HT-29 (cell line): ENCODE data around the gene AFAP1. TPM values are rescaled to one million over a fixed set of nuclear protein-coding genes. Genes with fewer than 3 reads are reported as not detected.

Source experiments
- DNase-seq: peaks from one replicate; pipeline ENCODE4 v3.0.0-alpha.2; 2015; ENCODE audit warnings: low spot score
- total RNA-seq: library from RNA; depleted of rRNA; stranded (reverse); fragments of >200 nt; shearing (Covaris generic); gene quantifications from 2 replicates; pipeline ENCODE4 v1.2.3, GENCODE V29; 2014

The AFAP1 gene
- total RNA-seq, 1 experiment from 2014 or later = 2.9 TPM

DNA sequence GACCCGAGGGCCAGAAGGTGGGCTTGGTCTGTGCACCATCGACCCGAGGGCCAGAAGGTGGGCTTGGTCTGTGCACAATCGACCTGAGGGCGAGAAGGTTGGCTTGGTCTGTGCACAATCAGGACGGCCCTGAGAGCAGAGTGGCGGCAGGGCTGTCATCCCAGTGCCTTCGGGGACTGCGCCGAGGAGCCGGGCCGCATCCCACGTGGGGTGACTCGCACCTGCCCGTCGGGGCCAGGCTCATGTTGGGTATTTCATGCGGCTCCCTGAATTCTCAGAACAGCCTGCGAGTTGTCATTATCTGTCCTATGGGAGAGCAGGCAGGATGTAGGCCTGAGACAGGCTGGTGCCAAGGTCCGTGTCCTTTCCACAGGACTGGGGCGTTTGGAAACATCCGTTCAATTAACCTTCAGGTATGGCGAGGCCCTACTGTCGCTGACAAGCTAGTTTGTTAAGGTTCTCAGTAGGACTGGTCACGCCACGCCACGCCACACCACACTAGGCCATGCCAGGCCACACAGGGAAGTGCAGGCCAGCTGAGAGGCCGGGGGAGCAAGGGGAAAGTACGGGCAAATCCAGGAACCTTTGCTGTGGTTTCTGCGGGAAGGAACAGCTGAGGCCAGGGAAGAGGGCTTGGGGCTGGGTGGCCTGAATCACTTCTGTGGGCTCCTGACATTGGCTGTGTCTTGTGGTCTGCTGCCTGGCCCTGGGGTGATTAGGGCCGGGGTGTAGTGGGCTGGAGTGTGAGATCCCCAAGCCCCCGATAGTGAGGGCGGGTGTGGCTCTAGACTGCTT is 182.9 kb downstream of the AFAP1 start:
- DNase-seq = no peak

DNA sequence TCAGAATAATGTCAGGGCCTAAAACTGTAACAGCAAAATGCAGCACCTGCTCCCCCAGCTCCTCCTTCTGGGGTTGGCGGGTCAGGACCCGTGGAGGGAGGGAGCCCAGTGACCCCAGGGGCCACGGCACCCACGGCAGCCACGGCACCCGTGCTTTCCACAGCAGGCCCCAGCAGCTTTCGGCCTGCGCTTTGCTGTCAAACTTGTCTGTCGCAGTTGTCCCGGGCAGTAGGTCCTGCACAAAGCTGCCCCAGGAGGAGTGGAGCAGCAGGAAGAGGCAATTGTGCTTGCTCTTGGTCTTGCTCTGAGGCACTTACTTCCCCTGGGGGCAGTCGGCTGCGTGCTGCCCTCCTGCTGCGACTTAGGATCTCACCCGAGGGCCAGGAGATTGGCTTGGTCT is 183.6 kb downstream of the AFAP1 start:
- DNase-seq = no peak

DNA sequence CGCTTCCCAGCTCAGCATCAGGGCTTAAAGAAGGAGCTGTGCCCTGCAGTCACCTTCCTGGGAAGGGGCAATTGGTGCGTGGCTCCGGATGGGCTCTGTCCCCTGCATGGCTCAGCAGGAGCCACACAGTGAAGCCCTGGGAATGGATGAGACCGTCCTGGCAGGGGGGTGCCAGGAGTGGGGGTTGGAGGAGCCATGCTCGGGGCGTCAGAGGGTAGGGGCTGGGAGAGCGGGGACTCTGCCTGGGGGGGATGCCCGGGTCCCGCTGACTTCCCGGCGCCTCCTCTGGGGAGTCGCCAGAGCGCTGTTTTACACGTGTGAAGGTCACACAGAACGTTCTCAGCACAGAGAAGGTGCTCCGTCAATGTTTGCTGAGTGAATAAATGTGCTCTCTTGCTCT is 184.1 kb downstream of the AFAP1 start:
- DNase-seq = no peak

DNA sequence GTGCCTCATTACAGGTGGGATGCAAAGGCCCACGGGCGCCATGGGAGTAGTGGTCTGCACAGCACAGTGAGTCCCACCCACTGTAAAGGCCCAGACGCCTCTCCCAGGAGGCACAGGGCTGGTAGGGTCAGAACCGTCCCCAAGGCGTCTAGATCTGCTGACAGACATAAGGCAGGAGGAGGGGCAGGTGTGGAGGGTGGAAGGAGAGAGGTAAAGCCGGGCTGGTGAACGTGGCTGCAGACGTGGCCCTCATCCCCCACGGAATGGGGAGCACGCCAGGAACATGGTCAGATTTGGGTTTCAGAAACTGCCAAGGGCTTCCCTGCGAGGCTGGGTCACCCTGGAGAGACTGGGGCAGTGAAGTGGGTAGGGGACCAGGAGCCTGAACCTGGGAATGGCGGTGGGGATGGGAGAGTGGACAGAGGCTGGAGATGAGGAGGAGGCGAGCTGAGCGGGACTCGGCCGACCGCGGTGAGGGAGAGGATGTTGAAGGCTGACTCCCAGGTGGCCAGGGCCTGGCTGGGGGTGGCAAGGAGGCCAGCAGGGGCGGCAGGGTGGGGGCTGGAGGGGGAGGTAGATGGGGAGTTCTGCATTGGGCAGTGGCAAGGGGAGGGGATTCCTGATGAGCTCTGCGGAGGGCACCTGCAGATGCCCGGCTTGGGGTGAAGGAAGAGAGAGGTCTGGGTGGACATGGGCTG is 184.9 kb downstream of the AFAP1 start:
- DNase-seq = no peak

DNA sequence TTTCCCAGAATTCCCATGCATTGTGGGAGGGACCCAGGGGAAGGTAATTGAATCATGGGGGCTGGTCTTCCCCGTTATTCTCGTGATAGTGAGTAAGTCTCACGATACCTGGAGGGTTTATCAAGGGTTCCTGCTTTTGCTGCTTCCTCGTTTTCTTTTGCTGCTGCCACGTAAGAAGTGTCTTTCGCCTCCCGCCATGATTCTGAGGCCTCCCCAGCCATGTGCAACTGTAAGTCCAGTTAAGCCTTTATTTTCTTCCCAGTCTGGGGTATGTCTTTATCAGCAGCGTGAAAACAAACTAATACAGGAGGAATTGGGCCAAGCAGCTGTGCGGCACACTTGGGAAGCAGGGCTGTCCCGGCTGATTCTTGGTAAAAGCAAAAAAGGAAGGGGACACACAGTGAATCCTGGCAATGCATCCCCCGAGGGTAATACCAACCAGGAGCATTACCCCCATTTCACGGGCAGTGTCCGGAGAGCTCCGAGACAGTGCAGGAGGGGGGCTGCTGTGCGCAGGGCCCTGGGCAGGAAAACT is 185.7 kb downstream of the AFAP1 start:
- peak; percentile 67 for DNase-seq

DNA sequence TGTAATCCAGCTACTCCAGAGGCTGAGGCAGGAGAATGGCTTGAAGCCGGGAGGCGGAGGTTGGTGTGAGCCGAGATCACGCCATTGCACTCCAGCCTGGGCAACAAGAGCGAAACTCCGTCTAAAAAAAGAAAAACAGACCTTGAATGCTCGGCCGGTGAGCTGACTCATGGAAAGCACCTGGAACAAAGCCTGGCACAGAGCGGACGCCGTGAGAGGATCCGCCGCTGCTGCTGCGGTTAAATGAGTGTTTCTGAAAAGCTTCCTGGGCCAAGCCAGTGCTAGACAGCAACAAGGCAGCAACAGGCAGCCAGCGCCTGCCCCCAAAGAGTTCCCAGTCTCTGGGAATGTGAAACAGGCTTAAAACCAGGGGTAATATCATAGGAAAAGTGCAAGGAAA is 186.4 kb downstream of the AFAP1 start:
- DNase-seq = no peak

DNA sequence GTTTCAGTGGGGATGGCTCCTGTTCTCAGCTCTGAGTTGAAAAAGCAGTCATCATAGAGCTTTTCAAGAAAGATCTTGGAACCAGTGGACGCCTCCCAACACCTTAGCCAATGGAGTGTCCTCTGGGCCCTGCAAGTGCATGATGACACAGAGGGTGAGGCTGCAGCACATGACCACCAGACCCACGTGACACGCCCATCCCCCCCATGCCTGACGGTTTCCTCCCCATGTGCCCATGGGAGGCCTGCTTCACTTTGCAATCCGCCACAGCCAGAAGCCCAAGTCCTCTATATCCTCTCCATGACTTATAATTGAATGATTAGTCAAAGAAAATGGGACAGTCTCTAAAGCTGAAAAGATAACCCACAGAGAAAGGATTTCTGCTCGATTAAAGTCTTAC is 187.0 kb downstream of the AFAP1 start:
- no peak for DNase-seq

DNA sequence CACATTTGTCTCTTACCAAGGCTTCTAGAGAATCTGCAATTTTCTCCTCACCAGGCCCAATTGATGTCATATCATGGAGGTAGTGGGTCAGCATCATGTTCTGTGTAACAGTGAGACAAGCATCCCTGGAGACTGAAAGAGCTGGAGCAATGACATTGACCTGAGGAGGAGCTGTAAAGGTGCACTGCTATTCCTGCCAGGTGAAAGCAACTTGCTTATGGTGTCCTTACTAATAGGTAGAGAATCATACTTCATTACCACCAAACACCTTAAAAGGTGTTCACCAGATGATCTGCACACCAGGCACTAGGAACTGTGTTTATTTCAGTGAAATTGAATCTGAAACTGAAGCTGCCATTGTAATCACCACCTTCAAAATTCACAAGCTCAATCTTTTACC is 188.7 kb downstream of the AFAP1 start:
- DNase-seq = no peak

DNA sequence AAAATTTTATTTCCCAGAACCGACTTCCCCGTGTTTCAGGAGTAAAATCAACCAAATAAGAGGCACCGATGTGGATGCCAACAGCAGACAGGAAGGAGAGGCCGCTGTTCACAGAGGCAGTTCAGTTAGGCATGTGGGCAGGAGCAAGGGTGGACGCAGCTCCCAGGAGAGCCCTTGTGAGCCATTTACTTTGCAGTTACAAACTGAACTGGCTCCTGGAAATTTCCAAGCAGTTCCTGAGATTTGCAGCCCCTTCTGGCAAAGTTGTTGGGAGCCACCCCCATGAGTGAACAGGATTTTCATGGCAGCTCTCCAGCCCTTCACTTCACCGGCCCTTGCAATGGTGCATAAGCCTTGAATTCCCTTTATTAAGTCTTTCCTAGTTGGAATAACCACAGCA is 189.1 kb downstream of the AFAP1 start:
- DNase-seq = no peak

DNA sequence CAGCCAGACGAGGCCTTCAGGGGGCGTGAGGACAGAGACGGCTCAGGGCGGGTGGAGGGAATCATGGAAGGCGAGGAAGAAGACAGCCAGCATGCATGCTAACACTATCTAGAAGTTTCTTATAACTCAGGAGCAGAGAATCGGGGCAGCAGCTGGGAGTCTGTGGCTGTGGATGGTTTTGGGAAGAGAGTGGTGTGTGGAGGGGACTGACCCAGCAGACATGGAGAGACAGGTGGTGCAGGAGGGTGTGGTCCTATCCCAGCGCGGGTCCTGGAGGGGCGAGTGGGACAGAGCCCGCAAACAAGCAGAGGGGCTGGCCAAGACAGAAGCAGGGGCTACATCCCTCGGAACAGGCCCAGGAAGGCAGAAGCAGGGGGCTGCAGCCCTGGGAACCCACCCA is 192.1 kb downstream of the AFAP1 start:
- DNase-seq = no peak

DNA sequence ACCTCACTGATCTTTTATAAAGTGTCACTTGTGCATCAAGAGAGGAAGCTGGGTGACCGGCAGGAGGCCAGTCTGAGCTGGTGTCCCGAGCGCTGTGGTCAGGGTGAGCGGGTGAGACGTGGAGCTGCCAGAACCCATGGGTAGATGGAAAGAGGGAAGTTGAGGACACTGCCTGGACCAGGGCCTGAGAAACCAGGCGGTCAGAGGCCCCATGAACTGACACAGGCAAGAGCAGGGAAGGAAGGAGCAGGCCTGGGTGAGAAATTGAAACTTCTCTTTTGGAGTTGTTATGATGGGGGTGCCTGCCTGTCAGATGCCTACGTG is 192.6 kb downstream of the AFAP1 start:
- DNase-seq = no peak

DNA sequence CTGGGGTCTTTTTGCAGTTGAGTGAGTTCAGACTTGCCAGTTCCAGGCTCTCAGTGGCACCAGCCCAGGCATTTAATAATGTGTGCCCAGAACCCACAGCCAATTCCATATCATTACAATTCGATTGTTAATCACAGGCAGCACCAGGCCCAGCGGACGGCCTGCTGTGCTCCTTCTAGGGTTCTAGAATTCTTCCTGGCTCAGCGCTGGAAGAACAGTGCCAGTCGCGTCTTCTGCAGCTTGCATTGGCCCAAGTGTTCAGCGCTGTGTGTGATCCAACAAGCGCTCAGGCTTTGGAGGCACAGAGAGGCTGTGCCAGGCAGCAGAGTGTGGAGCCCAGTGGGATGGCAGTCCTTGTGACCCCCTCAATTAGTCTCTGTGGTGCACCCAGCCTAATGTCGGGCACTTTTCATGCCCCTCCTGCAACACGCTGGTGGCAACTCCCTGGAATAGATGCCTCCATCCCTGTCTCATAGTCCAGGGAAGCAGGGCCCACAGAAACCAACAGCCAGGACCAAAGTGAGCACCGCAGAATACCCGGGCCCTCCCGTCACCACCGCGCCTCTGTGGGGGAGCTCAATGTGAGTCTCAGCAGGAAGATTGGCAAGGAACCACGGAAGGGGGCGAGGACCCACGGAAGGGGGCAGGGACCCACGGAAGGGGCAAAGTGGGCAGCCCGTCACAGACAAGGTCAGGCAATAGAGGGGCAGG is 193.2 kb downstream of the AFAP1 start:
- no peak for DNase-seq

DNA sequence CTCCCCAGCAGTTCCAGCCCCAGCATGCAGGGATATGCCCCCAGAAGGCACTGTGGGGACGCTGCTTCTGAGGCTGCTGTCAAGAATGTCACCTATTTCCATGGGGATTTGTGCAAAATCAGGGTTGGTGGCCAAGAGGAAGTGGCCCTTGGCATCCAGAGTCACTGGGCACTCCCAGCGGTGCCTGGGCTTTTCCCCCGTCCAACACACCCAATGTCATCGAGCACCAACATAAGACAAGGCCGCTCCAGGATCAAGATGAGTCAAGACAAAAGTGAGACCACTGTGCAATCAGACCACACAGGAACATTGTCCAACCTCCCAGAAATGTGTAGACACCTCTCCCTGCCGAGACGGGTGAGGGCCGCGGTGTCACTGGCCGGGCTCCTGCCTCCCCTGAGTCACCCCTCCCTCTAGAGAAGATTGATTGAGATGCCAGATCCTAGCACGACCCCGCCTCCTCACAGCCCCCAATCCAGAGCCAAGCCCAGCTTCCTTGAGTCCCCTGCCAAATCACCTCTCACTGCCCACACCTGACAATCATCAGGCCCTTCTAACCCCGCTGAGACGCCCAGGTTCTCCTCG is 194.3 kb downstream of the AFAP1 start:
- no peak for DNase-seq

DNA sequence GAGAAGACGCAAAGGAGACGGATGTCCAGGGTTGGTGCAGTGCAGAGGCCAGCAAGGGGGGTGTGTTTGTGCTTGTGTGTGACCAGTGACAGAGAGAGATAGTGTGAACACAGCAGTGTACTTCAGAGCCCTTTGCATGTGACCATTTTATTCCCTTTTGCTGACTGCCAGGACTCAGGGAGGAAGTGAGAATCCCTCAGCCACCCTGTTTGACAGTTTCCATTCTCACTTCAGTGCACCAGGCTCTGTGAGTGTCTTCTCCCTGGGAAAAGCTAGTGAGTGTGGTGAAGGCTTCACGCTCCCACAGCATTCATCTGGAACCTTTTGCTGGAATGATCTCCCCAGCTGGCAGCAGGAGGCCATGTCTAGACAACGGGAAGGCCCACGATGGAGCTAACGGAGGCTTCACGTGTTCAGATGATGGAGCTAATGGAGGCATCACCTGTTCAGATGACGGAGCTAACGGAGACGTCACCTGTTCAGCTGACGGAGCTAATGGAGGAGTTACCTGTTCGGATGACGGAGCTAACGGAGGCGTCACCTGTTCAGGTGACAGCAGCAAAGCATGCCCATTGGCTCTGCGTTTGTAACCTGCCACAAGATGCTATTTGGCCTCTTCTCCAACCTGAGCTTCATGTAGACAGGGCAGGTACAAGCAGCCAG is 195.4 kb downstream of the AFAP1 start:
- DNase-seq = no peak

DNA sequence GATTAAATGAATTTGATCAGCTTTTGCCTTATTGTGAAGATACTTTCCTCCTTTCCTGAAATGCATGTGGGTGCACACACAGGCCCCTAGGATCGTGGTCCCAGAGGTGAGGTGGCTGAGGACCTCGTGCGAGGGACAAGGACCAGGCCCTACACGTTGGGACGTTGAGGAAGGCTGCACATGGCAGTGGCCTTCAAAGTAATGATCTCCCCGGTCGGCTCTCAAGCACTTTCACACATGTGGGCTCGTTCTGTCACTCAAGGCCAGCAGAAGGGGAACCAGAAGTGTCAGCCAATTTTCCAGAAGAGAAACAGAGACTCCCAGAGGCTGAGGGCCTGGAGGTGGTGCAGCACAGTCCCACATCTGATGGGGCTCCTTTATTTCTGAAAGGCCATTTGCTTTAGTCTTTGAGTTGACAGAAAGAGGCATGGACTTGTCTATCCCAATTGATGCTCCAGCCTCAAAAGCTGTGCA is 196.8 kb downstream of the AFAP1 start:
- DNase-seq = no peak

DNA sequence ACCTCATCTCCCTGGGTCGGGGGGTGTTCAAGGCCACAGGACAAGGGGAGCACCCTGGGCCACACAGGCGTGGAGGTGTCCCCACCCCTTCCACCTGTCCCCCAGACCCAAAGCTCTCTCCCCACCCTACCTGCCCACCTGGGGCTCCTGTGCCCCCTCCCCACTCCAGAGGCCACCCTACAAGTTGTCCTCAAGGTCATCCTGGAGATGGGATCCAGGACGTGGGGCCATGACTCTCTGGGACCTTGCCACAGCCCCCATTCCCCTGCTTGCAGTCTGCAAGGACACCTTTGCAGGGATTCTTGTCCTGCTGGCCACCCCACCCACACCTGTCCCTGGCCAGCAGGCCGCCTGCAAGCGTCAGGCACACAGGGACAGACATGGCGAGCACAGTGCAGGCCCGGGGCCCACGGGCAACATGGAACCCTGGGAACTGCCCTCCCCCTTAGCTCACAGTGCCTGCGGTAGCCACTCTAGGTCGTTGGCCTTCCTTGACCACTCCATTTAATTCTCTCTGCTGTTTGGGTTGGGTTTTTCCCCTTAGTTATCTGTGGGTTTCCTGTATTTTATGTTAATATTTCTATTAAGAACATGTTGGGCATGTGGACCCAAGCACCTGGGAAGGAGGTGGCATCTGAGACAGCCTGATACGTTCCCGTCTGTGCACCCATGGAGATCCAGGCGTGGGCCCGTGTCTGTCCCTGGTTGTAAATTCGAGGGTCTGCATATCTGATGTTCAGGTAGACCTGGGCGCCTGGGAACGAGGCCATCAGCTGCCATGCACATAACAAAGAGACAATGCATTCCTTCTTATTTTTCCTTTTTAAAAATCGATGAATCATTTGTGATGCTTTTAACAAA is 197.5 kb downstream of the AFAP1 start:
- no peak for DNase-seq

DNA sequence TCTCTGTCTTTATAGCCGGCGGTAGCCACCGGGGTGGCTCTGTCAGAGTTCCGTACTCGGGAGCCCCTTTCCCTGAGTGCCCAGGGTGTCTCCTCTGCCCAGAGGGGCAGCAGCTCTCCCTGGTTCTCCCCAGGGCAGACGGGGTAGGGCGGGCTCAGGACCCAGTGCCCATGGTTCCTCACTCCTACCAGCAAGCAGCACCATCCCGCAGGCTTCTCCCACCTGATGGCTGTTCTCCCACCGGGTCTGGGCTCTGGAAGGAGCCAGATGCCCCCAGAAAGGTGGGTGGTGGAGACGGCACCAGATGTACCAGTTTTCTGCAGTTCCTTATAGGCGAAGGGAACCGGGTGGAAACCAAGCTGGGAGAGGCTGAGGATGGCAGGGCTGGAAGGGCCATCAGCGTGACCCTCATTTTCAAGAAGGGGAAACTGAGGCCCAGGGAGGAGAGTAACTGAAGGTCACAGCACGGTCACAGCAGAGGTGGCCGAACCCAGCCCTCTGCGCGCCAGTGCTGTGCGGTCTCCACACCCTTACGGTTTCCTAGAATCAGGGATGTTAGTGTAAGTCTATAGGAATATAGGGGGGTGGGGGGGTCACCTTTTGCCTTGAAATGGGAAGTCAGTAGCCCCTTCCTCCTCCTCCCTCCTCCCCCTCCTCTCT is 198.7 kb downstream of the AFAP1 start:
- no peak for DNase-seq

DNA sequence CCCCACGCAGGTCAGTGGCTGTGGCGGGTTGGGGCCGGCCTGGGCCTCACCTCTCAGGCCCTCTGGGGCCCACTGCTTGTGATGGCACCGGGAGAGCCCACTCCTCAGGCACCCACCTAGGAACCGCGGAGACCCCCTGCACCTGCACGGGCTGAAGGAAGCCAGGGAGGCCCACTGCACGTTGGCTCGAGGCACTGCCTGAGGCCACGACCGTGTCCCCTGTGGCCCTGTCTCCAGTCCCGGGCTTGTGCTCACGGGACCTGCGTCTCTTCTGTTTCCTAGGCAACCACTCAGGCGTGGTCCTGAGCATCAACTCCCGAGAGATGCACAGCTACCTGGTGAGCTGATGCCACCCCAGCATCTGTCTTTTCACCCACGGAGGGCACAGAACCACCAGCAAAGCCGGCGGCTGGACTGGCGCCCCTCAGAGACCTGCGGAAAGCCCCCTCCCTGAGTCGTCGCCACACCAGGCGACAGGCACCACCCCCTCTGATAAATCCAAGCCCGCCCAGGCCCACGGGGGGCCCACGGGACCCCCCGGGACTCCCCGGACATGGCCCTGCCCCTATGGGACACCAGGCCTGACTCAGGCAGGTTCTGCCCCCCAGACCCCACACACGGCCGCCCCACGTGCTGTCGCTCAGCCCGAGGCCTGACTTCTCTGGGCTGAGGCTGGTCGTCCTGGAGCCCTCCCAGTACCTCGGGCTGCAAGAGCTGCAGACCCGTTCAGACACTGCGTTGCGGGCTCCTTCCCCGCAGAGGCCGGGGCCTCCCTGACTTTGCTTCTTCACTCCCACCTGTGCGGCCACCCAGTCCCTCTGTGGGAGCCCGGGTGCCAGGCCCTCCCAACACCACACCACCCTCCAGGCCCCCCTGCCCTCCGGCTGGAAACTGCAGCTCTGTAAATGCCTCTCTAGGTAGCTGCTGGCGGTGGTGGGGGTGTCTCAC is 199.5 kb downstream of the AFAP1 start:
- DNase-seq = no peak
